SK-N-SH treated with all-trans-retinoic acid at 6 μM for 48 hours (cell line): ENCODE data around the gene HELZ.

Source experiments
- ATAC-seq: fragments of 200-7000 bp; cut with Tn5 transposase; 3 replicates; pipeline ENCODE4 v1.9.1; 2020; ENCODE audit warnings: mild to moderate bottlenecking, moderate library complexity
- ARNTL ChIP-seq: fragments of 450-650 bp; formaldehyde crosslinking; IDR thresholded peaks from 2 replicates; pipeline ENCODE4 v1.5.0; 2020; ENCODE audit warnings: low read depth, mild to moderate bottlenecking, moderate library complexity, borderline replicate concordance
- CSDC2 ChIP-seq: fragments of 250-450 bp; sonication (Bioruptor Pico); IDR thresholded peaks from 2 replicates; pipeline ENCODE4 v1.5.0; 2020; ENCODE audit warnings: mild to moderate bottlenecking, moderate library complexity
- ISL1 ChIP-seq: fragments of 250-450 bp; sonication (Bioruptor Pico); IDR thresholded peaks from 2 replicates; pipeline ENCODE4 v2.1.2; 2022; ENCODE audit warnings: mild to moderate bottlenecking, moderate library complexity
- OSR1 ChIP-seq: fragments of 250-450 bp; sonication (Bioruptor Pico); IDR thresholded peaks from 2 replicates; pipeline ENCODE4 v1.8.0; 2022; ENCODE audit warnings: moderate library complexity, mild to moderate bottlenecking, inconsistent platforms
- RARB ChIP-seq: fragments of 250-450 bp; sonication (Bioruptor Pico); IDR thresholded peaks from 2 replicates; pipeline ENCODE4 v1.8.0; 2021; ENCODE audit warnings: mild to moderate bottlenecking, moderate library complexity
- SNAI2 ChIP-seq: fragments of 250-450 bp; sonication (Bioruptor Pico); IDR thresholded peaks from 2 replicates; pipeline ENCODE4 v1.5.0; 2020; ENCODE audit warnings: mild to moderate bottlenecking, moderate library complexity
- TCF4 ChIP-seq: fragments of 250-450 bp; sonication (Bioruptor Pico); IDR thresholded peaks from 2 replicates; pipeline ENCODE4 v1.8.0; 2021; ENCODE audit warnings: mild to moderate bottlenecking, moderate library complexity, borderline replicate concordance
- TSHZ2 ChIP-seq: fragments of 250-450 bp; sonication (Bioruptor Pico); IDR thresholded peaks from 2 replicates; pipeline ENCODE4 v1.5.0; 2020; ENCODE audit warnings: mild to moderate bottlenecking, moderate library complexity
- ZC3H10 ChIP-seq: fragments of 250-450 bp; sonication (Bioruptor Pico); IDR thresholded peaks from 2 replicates; pipeline ENCODE4 v1.5.1; 2021; ENCODE audit warnings: mild to moderate bottlenecking, moderate library complexity
- ZFP30 ChIP-seq: fragments of 450-650 bp; formaldehyde crosslinking; IDR thresholded peaks from 2 replicates; pipeline ENCODE4 v1.5.0; 2022; ENCODE audit warnings: mild to moderate bottlenecking, moderate library complexity
- ZNF70 ChIP-seq: fragments of 450-650 bp; formaldehyde crosslinking; IDR thresholded peaks from 2 replicates; pipeline ENCODE4 v1.5.0; 2020; ENCODE audit warnings: mild to moderate bottlenecking, moderate library complexity
- ZNF8 ChIP-seq: fragments of 450-650 bp; formaldehyde crosslinking; IDR thresholded peaks from 2 replicates; pipeline ENCODE4 v1.5.0; 2020; ENCODE audit warnings: mild to moderate bottlenecking, moderate library complexity
- TF ChIP-seq, protein P1 (sequence below): fragments of 250-450 bp; sonication (Bioruptor Pico); IDR thresholded peaks from 2 replicates; pipeline ENCODE4 v1.8.0; 2021; ENCODE audit warnings: low read depth, mild to moderate bottlenecking, moderate library complexity, borderline replicate concordance
- TF ChIP-seq, protein P2 (sequence below): fragments of 250-450 bp; sonication (Bioruptor Pico); IDR thresholded peaks from 2 replicates; pipeline ENCODE4 v1.5.1; 2021; ENCODE audit warnings: mild to moderate bottlenecking, moderate library complexity
- TF ChIP-seq, protein P3 (sequence below): fragments of 250-450 bp; sonication (Bioruptor Pico); IDR thresholded peaks from 2 replicates; pipeline ENCODE4 v1.5.1; 2020; ENCODE audit warnings: low read depth, mild to moderate bottlenecking, moderate library complexity
- TF ChIP-seq, protein P4 (sequence below): fragments of 250-450 bp; sonication (Bioruptor Pico); IDR thresholded peaks from 2 replicates; pipeline ENCODE4 v1.8.0; 2020; ENCODE audit warnings: mild to moderate bottlenecking, moderate library complexity, borderline replicate concordance

Gene HELZ

DNA sequence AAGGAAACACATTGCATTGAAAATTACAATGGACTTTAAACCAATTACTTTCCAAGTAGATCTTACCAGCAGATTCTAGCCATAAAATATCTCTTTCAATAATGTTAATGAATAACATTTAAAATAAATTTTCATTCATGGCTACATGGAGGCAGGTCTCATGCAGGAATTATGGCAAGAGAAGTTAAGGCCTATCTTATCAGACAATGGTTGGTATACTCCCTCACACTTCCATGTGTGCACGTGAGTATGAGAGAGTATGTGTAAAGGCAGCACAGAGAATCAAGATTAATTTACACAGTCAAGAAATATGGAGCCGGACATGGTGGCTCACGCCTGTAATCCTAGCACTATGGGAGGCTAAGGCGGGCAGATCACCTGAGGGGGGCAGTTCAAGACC lies 76.5 kb downstream of the HELZ start:
- no peak for ATAC-seq

GRCh38 chr17:67165201-67165600 lies 79.8 kb downstream of the HELZ start:
- TF ChIP-seq ZNF70 (CRISPR knock-in tag) (no peak), OSR1 (CRISPR knock-in tag) (no peak)
- TF ChIP-seq, protein P1, sequence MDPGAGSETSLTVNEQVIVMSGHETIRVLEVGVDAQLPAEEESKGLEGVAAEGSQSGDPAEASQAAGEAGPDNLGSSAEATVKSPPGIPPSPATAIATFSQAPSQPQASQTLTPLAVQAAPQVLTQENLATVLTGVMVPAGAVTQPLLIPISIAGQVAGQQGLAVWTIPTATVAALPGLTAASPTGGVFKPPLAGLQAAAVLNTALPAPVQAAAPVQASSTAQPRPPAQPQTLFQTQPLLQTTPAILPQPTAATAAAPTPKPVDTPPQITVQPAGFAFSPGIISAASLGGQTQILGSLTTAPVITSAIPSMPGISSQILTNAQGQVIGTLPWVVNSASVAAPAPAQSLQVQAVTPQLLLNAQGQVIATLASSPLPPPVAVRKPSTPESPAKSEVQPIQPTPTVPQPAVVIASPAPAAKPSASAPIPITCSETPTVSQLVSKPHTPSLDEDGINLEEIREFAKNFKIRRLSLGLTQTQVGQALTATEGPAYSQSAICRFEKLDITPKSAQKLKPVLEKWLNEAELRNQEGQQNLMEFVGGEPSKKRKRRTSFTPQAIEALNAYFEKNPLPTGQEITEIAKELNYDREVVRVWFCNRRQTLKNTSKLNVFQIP (CRISPR knock-in tag) = no peak
- TF ChIP-seq, all 23 proteins: peak for 0
- no peak for ATAC-seq

More for the DNA sequence above, 76.5 kb downstream of the HELZ start:
- TF ChIP-seq SNAI2 (no peak), TCF4 (CRISPR knock-in tag) (no peak), CSDC2 (CRISPR knock-in tag) (no peak), TSHZ2 (no peak), OSR1 (CRISPR knock-in tag) (no peak), ZNF8 (no peak), ZNF70 (CRISPR knock-in tag) (no peak), ISL1 (CRISPR knock-in tag) (no peak), ARNTL (CRISPR knock-in tag) (no peak)
- TF ChIP-seq, protein P2, sequence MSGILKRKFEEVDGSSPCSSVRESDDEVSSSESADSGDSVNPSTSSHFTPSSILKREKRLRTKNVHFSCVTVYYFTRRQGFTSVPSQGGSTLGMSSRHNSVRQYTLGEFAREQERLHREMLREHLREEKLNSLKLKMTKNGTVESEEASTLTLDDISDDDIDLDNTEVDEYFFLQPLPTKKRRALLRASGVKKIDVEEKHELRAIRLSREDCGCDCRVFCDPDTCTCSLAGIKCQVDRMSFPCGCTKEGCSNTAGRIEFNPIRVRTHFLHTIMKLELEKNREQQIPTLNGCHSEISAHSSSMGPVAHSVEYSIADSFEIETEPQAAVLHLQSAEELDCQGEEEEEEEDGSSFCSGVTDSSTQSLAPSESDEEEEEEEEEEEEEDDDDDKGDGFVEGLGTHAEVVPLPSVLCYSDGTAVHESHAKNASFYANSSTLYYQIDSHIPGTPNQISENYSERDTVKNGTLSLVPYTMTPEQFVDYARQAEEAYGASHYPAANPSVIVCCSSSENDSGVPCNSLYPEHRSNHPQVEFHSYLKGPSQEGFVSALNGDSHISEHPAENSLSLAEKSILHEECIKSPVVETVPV (CRISPR knock-in tag) = no peak
- TF ChIP-seq, protein P3, sequence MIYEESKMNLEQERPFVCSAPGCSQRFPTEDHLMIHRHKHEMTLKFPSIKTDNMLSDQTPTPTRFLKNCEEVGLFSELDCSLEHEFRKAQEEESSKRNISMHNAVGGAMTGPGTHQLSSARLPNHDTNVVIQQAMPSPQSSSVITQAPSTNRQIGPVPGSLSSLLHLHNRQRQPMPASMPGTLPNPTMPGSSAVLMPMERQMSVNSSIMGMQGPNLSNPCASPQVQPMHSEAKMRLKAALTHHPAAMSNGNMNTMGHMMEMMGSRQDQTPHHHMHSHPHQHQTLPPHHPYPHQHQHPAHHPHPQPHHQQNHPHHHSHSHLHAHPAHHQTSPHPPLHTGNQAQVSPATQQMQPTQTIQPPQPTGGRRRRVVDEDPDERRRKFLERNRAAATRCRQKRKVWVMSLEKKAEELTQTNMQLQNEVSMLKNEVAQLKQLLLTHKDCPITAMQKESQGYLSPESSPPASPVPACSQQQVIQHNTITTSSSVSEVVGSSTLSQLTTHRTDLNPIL (CRISPR knock-in tag) = no peak
- TF ChIP-seq, protein P1 (CRISPR knock-in tag) = no peak
- TF ChIP-seq, protein P4, sequence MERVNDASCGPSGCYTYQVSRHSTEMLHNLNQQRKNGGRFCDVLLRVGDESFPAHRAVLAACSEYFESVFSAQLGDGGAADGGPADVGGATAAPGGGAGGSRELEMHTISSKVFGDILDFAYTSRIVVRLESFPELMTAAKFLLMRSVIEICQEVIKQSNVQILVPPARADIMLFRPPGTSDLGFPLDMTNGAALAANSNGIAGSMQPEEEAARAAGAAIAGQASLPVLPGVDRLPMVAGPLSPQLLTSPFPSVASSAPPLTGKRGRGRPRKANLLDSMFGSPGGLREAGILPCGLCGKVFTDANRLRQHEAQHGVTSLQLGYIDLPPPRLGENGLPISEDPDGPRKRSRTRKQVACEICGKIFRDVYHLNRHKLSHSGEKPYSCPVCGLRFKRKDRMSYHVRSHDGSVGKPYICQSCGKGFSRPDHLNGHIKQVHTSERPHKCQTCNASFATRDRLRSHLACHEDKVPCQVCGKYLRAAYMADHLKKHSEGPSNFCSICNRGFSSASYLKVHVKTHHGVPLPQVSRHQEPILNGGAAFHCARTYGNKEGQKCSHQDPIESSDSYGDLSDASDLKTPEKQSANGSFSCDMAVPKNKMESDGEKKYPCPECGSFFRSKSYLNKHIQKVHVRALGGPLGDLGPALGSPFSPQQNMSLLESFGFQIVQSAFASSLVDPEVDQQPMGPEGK (CRISPR knock-in tag) = no peak

DNA sequence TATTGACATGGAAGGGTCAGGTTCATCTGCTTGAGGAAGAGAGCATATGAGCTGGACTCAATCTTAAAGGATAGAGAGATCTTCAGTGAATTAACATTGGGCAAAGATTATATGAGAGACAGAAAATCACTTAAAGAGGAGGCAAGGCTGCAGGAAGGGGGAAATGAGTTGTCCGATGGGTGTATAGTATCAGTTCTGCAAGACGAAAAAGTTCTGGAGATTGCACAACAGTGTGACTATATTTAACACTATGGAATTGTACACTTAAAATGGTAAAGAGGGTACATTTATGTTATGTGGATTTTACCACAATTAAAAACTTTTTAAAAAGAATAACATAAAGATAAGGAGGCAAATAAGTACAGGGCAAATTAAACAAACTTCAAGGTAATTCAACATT lies 80.7 kb downstream of the HELZ start:
- ATAC-seq = no peak
- no peak for TF ChIP-seq ARNTL (CRISPR knock-in tag)
- TF ChIP-seq, protein P3 (CRISPR knock-in tag) = no peak
- TF ChIP-seq RARB (CRISPR knock-in tag) = no peak
- TF ChIP-seq TSHZ2 = no peak
- TF ChIP-seq ZNF8 = no peak
- no peak for TF ChIP-seq OSR1 (CRISPR knock-in tag)
- TF ChIP-seq CSDC2 (CRISPR knock-in tag) = no peak
- no peak for TF ChIP-seq ZFP30 (CRISPR knock-in tag)
- TF ChIP-seq, protein P4 (CRISPR knock-in tag) = no peak
- no peak for TF ChIP-seq SNAI2
- no peak for TF ChIP-seq ZC3H10 (CRISPR knock-in tag)
- TF ChIP-seq, protein P2 (CRISPR knock-in tag) = no peak
